ENCODE measurements around the gene VPS39. TPM values are rescaled to one million over a fixed set of nuclear protein-coding genes. Genes with fewer than 3 reads are reported as not detected.

Gene VPS39
- total and polyA plus RNA-seq, 12 donors = 24.9 to 55.0 (median 48.9) TPM

DNA sequence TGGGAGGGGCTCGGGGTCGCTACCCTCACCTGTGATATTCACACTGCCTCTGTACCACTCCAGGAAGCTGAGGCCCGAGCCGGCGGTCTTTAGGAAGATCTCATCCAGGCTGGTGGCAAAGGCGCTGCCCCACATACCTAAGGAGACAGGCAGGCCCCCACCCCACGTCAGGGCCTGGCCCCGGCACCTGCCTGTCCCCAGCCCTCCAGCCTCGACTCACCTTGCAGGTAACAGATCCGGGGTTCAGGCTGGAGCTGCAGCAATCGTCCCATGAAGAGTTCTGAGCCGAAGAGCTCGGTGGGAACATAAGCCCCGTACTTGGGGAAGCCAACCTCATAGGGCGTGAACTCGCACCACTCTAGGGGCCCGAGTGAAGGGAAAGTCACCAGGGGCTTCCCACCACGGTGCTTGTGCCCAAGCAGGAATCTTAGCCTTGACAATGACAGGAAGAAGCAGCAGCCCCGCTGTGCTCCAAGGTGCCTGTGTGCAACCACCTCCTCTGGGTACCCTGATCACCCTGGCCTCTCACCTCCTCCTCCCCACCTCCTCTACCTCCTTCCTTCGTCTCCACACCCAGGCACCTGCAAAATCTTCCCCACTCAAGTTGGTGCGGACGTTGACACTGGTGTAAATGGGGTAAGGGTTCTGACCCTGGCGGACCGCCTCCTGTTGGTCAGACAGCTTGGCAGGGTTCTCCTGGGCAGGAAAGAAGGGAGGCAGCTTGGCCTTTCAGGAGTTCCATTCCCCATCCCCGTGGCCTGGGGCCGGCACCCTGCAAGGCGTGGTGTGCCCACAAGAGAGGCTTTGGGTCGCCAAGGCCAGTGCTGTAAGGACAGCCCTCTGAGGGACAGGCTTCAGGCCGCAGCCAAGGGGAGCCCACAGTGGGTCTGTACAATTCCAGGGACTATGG, 62.3 kb downstream of the VPS39 start:
- WGBS, 2 donors = 84 to 87% methylated on average over 29 of the region's 29 CpGs
- H3K4me3 ChIP-seq = no peak overlapping the region
- TF ChIP-seq, protein P1, sequence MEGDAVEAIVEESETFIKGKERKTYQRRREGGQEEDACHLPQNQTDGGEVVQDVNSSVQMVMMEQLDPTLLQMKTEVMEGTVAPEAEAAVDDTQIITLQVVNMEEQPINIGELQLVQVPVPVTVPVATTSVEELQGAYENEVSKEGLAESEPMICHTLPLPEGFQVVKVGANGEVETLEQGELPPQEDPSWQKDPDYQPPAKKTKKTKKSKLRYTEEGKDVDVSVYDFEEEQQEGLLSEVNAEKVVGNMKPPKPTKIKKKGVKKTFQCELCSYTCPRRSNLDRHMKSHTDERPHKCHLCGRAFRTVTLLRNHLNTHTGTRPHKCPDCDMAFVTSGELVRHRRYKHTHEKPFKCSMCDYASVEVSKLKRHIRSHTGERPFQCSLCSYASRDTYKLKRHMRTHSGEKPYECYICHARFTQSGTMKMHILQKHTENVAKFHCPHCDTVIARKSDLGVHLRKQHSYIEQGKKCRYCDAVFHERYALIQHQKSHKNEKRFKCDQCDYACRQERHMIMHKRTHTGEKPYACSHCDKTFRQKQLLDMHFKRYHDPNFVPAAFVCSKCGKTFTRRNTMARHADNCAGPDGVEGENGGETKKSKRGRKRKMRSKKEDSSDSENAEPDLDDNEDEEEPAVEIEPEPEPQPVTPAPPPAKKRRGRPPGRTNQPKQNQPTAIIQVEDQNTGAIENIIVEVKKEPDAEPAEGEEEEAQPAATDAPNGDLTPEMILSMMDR (IDR thresholded peaks at IDR 0.05) = no peak
- ATAC-seq = no peak
- H3K27ac ChIP-seq = no peak overlapping the region
- no peaks in the 10 kb centered on the region for H3K36me3 ChIP-seq
- H3K9me3 ChIP-seq = no peaks in the 10 kb centered on the region
- peaks cover 0 to 8% (median 0%) of the 10 kb centered on the region in 7 donors for H3K27me3 ChIP-seq
- no peak for DNase-seq
- intact Hi-C loops (cut with DNase I) = no loop called here
- peaks cover 0 to 9% (median 0%) of the 10 kb centered on the region in 9 donors for H3K4me1 ChIP-seq

DNA sequence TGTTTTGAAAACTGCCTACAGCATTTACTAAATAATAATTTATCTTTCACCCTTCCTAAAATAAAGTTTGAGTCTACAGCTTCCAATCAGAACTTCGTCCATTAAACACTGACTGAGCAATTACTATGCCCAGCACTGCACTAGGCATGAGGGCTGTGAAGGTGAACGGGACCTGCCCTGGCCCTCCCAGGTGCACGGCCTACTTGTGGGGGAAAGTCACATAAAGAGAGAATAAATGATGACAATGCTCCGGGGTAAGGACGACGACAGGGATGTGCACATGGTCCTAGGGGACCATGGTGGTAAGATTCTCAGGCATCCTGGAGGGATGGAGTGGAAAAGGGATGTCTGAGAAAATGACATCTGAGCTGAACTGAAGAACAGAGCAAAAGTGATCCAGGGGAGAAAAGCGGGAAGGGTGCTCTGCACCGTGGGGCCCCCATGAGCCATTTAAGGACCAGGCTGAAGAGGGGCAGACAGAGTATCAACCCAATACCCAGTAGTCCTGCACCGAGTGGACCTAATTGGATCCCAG, 63.2 kb downstream of the VPS39 start:
- H3K27me3 ChIP-seq = peaks cover 0 to 8% (median 0%) of the 10 kb centered on the region in 7 donors
- H3K4me3 ChIP-seq = no peak overlapping the region
- no peak overlapping the region for H3K27ac ChIP-seq
- TF ChIP-seq, protein P1 (IDR thresholded peaks at IDR 0.05) = no peak
- DNase-seq (no peak), ATAC-seq (no peak)
- no peaks in the 10 kb centered on the region for H3K36me3 ChIP-seq
- WGBS, 2 donors = 71 to 78% methylated on average over 9 of the region's 9 CpGs
- H3K9me3 ChIP-seq = no peaks in the 10 kb centered on the region
- H3K4me1 ChIP-seq = peaks cover 0 to 9% (median 0%) of the 10 kb centered on the region in 9 donors
- intact Hi-C loops (cut with DNase I) = loop anchor here in 1 of 10 donors (5.0 kb wide), 1 partner anchor 153 kb away; no protein-coding TSS in a partner anchor

DNA sequence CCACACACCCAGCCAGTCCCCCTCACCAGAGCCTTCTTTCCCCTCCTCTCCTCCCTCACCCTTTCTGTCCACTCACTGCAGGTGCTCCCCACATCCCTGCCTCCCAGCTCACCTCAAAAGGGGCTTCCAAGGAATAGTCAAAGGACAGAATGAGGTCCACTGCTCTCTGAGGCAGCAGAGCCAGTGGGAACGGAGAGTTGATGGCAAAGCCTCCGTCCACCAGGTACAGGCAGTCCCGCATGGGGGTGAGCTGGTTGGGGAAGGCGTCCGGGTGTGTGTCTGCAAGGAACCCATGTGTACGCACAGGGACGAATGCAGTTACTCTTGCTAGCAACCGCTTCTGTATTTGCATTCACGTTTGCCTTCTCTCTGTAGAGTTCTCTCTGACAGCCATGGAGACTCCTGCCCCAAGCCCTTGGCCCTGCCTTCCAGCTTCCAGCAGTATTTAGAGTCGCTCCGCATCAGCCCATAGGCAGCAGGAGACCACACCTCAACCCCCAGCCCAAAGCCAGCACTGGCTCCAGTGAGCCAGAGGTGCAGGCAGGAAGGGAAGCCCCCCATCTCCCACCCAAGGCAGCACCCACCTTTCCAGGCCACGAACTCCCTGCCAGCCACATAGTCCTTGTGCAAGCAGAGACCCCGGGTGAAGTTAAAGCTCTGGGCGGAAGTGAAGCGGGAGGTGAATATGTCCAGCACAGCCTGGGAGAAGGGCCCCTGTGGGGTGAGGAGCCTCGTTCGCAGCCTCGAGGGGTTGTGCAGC, 64.1 kb downstream of the VPS39 start:
- H3K27ac ChIP-seq = no peak overlapping the region
- no peak overlapping the region for H3K4me3 ChIP-seq
- DNase-seq (no peak), ATAC-seq (no peak)
- H3K27me3 ChIP-seq = peaks cover 0 to 8% (median 0%) of the 10 kb centered on the region in 7 donors
- intact Hi-C loops (cut with DNase I) = loop anchor here in 1 of 10 donors (5.0 kb wide), 1 partner anchor 152 kb away; no protein-coding TSS in a partner anchor
- TF ChIP-seq, protein P1 (IDR thresholded peaks at IDR 0.05) = no peak
- H3K36me3 ChIP-seq = no peaks in the 10 kb centered on the region
- H3K4me1 ChIP-seq = peaks cover 0 to 7% (median 0%) of the 10 kb centered on the region in 9 donors
- WGBS, 2 donors = 87% methylated on average over 18 of the region's 18 CpGs
- no peaks in the 10 kb centered on the region for H3K9me3 ChIP-seq

DNA sequence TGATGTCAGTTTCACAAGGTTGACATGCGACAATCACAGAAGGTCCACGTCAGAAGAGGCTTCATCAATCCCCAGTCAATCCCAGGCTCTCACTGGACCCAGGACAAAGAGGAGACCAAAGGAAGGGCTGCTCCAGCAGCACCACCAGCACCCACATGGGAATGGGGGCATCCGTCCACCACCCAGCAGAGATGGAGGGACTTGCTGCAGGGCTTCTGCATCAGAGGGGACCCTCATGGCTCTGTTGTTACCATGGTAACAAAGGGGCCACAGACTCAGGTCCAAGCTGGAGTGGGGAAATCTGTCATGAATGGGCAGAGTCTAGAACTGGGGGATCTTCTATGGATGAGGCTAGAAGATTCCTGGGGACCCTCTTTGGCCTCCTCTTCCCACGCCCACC, 64.7 kb downstream of the VPS39 start:
- peaks cover 0 to under 1% (median 0%) of the 10 kb centered on the region in 9 donors for H3K4me1 ChIP-seq
- ATAC-seq (no peak), DNase-seq (no peak)
- intact Hi-C loops (cut with DNase I) = loop anchor here in 1 of 10 donors (5.0 kb wide), 1 partner anchor 151 kb away; no protein-coding TSS in a partner anchor
- H3K27ac ChIP-seq = no peak overlapping the region
- WGBS, 2 donors = 92 to 93% methylated on average over 4 of the region's 4 CpGs
- no peaks in the 10 kb centered on the region for H3K36me3 ChIP-seq
- no peaks in the 10 kb centered on the region for H3K9me3 ChIP-seq
- peaks cover 0 to 8% (median 0%) of the 10 kb centered on the region in 7 donors for H3K27me3 ChIP-seq
- H3K4me3 ChIP-seq = no peak overlapping the region
- TF ChIP-seq, protein P1 (IDR thresholded peaks at IDR 0.05) = no peak

All from heart right ventricle (tissue), 16 donors.